Keratinocyte (primary cell): ENCODE data around the gene SSH2.

Experiments
- EZH2 ChIP-seq: IDR thresholded peaks from one replicate; pipeline ENCODE4 v1.6.1; 2012; ENCODE audit warnings: inconsistent platforms, mild to moderate bottlenecking, low read length, moderate library complexity
- TF ChIP-seq, protein P1 (sequence below), 3 experiments: IDR thresholded peaks in 1 of 3; conservative IDR thresholded peaks in 1 of 3; optimal IDR thresholded peaks in 1 of 3; 2 replicates in 2 of 3; 3 replicates in 1 of 3; pipeline versions ENCODE3 to v1.5.1; 2011; ENCODE audit warnings: low read length in 3 of 3, mild to moderate bottlenecking in 3 of 3, moderate library complexity in 2 of 3, control low read depth in 1 of 3, inconsistent platforms in 1 of 3; ENCODE audit not compliant: insufficient read depth in 2 of 3; ENCODE audit errors: extremely low read depth in 1 of 3

GRCh38 chr17:29958947-29959657 lies 29.1 kb upstream of the SSH2 start:
- TF ChIP-seq, protein P1, sequence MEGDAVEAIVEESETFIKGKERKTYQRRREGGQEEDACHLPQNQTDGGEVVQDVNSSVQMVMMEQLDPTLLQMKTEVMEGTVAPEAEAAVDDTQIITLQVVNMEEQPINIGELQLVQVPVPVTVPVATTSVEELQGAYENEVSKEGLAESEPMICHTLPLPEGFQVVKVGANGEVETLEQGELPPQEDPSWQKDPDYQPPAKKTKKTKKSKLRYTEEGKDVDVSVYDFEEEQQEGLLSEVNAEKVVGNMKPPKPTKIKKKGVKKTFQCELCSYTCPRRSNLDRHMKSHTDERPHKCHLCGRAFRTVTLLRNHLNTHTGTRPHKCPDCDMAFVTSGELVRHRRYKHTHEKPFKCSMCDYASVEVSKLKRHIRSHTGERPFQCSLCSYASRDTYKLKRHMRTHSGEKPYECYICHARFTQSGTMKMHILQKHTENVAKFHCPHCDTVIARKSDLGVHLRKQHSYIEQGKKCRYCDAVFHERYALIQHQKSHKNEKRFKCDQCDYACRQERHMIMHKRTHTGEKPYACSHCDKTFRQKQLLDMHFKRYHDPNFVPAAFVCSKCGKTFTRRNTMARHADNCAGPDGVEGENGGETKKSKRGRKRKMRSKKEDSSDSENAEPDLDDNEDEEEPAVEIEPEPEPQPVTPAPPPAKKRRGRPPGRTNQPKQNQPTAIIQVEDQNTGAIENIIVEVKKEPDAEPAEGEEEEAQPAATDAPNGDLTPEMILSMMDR (optimal IDR thresholded peaks at IDR 0.05 in 1 of 3, IDR thresholded peaks at IDR 0.05 in 1 of 3, conservative IDR thresholded peaks at IDR 0.05 in 1 of 3; ENCODE audit: extremely low read depth in 1 of 3, insufficient read depth in 2 of 3, low read length in 3 of 3), result no peak
- no peak for TF ChIP-seq EZH2
